H9 (cell line): Measurements from ENCODE around the gene EVI5L. TPM values are rescaled to one million over a fixed set of nuclear protein-coding genes. Genes with fewer than 3 reads are reported as not detected.
A peak's percentile ranks its signal among the peaks of the same experiment; 100 is the strongest.

Experiments used
- DNase-seq: peaks from one replicate; pipeline ENCODE4 v3.0.0-alpha.2; 2017
- H2AFZ ChIP-seq: one replicate; pipeline ENCODE4 v1.6.1; 2013; ENCODE audit warnings: mild to moderate bottlenecking, low read length, control low read depth, moderate library complexity
- H2AK5ac ChIP-seq: 2 replicates; pipeline ENCODE4 v1.6.1; 2013; ENCODE audit warnings: low read length, control low read depth, mixed read lengths; ENCODE audit not compliant: insufficient read length
- H2BK120ac ChIP-seq: one replicate; pipeline ENCODE4 v1.6.1; 2013; ENCODE audit warnings: low read depth, mild to moderate bottlenecking, low read length, control low read depth, inconsistent platforms; ENCODE audit not compliant: poor library complexity, severe bottlenecking
- H2BK12ac ChIP-seq: 2 replicates; pipeline ENCODE4 v1.6.1; 2013; ENCODE audit warnings: low read length, control low read depth, mixed read lengths, low read depth; ENCODE audit not compliant: insufficient read length
- H2BK15ac ChIP-seq: 2 replicates; pipeline ENCODE4 v1.6.1; 2013; ENCODE audit warnings: low read depth, low read length, control low read depth
- H2BK20ac ChIP-seq: one replicate; pipeline ENCODE4 v1.6.1; 2013; ENCODE audit warnings: low read depth, mild to moderate bottlenecking, low read length, control low read depth, inconsistent platforms; ENCODE audit not compliant: poor library complexity, severe bottlenecking
- H2BK5ac ChIP-seq: 2 replicates; pipeline ENCODE4 v1.6.1; 2013; ENCODE audit warnings: low read length, control low read depth, mixed read lengths; ENCODE audit not compliant: insufficient read length
- H3K14ac ChIP-seq: 2 replicates; pipeline ENCODE4 v1.6.1; 2013; ENCODE audit warnings: low read length, control low read depth; ENCODE audit not compliant: insufficient read depth
- H3K18ac ChIP-seq: 2 replicates; pipeline ENCODE4 v1.6.1; 2013; ENCODE audit warnings: low read depth, mild to moderate bottlenecking, mixed read lengths, low read length, control low read depth; ENCODE audit not compliant: insufficient read length
- H3K23ac ChIP-seq: 2 replicates; pipeline ENCODE4 v1.6.1; 2013; ENCODE audit warnings: low read length, control low read depth, mixed read lengths, low read depth; ENCODE audit not compliant: insufficient read length
- H3K23me2 ChIP-seq: 2 replicates; pipeline ENCODE4 v1.6.1; 2013; ENCODE audit warnings: low read depth, mild to moderate bottlenecking, mixed read lengths, low read length, control low read depth; ENCODE audit not compliant: insufficient read length, poor library complexity, severe bottlenecking
- H3K27ac ChIP-seq: 2 replicates; pipeline ENCODE4 v1.5.1; 2013; ENCODE audit warnings: low read length, control low read depth, mixed read lengths, low read depth; ENCODE audit not compliant: insufficient read length
- H3K27me3 ChIP-seq: 2 replicates; pipeline ENCODE4 v1.6.1; 2013; ENCODE audit warnings: low read length, control low read depth, inconsistent platforms; ENCODE audit not compliant: insufficient read depth
- H3K4ac ChIP-seq: 2 replicates; pipeline ENCODE4 v1.6.1; 2013; ENCODE audit warnings: low read depth, mild to moderate bottlenecking, control low read depth, inconsistent platforms, low read length, moderate library complexity
- H3K4me1 ChIP-seq: 2 replicates; pipeline ENCODE4 v1.6.1; 2013; ENCODE audit warnings: low read length, control low read depth, inconsistent platforms; ENCODE audit not compliant: insufficient read depth
- H3K4me2 ChIP-seq: 2 replicates; pipeline ENCODE4 v1.6.1; 2013; ENCODE audit warnings: low read length, control low read depth, mixed read lengths; ENCODE audit not compliant: insufficient read length, insufficient read depth
- H3K56ac ChIP-seq: 2 replicates; pipeline ENCODE4 v1.6.1; 2013; ENCODE audit warnings: low read depth, mild to moderate bottlenecking, mixed read lengths, low read length, control low read depth; ENCODE audit not compliant: insufficient read length
- H3K79me1 ChIP-seq: 2 replicates; pipeline ENCODE4 v1.6.1; 2013; ENCODE audit warnings: low read depth, mild to moderate bottlenecking, moderate library complexity, low read length, control low read depth, inconsistent platforms; ENCODE audit not compliant: insufficient read depth, poor library complexity, severe bottlenecking
- H3K79me2 ChIP-seq: 2 replicates; pipeline ENCODE4 v1.6.1; 2013; ENCODE audit warnings: low read length, control low read depth, inconsistent platforms; ENCODE audit not compliant: insufficient read depth
- H3K9ac ChIP-seq: 2 replicates; pipeline ENCODE4 v1.6.1; 2013; ENCODE audit warnings: low read length, control low read depth, mixed read lengths; ENCODE audit not compliant: insufficient read length; ENCODE audit errors: extremely low read depth
- H3K9me3 ChIP-seq: one replicate; pipeline ENCODE4 v1.6.1; 2013; ENCODE audit warnings: low read depth, low read length, inconsistent platforms; ENCODE audit not compliant: control insufficient read depth
- H3T11ph ChIP-seq: one replicate; pipeline ENCODE4 v1.6.1; 2013; ENCODE audit warnings: mild to moderate bottlenecking, low read length, control low read depth, inconsistent platforms
- H4K20me1 ChIP-seq: one replicate; pipeline ENCODE4 v1.6.1; 2013; ENCODE audit not compliant: control insufficient read depth, insufficient read length, insufficient read depth
- H4K5ac ChIP-seq: 2 replicates; pipeline ENCODE4 v1.6.1; 2013; ENCODE audit warnings: low read depth, mild to moderate bottlenecking, mixed read lengths, low read length, control low read depth; ENCODE audit not compliant: insufficient read length
- H4K8ac ChIP-seq: replicated peaks from 2 replicates; pipeline ENCODE4 v1.6.1; 2013; ENCODE audit warnings: low read length, control low read depth, mixed read lengths, low read depth; ENCODE audit not compliant: insufficient read length
- H4K91ac ChIP-seq: 2 replicates; pipeline ENCODE4 v1.6.1; 2013; ENCODE audit warnings: low read depth, mild to moderate bottlenecking, moderate library complexity, mixed read lengths, low read length, control low read depth; ENCODE audit not compliant: insufficient read length
- H3K27ac Mint-ChIP-seq, 3 experiments: 2 replicates in 2 of 3; 3 replicates in 1 of 3; pipeline ENCODE4 v1.8.0; 2020 to 2021; ENCODE audit warnings: mixed read lengths in 3 of 3, mild to moderate bottlenecking in 1 of 3, moderate library complexity in 1 of 3
- H3K27me3 Mint-ChIP-seq: 2 replicates; pipeline ENCODE4 v1.8.0; 2021; ENCODE audit warnings: low read depth, mild to moderate bottlenecking, moderate library complexity, mixed read lengths
- H3K36me3 Mint-ChIP-seq, 3 experiments: 2 replicates in 2 of 3; 3 replicates in 1 of 3; pipeline ENCODE4 v1.8.0; 2020 to 2021; ENCODE audit warnings: low read depth in 3 of 3, mixed read lengths in 3 of 3; ENCODE audit not compliant: insufficient read depth in 1 of 3
- H3K4me1 Mint-ChIP-seq, 2 experiments: 2 replicates each; pipeline ENCODE4 v1.8.0; 2020; ENCODE audit warnings: mixed read lengths in 2 of 2
- H3K4me3 Mint-ChIP-seq, 2 experiments: 2 replicates in 1 of 2; 3 replicates in 1 of 2; pipeline ENCODE4 v1.8.0; 2020 to 2021; ENCODE audit warnings: mild to moderate bottlenecking in 2 of 2, mixed read lengths in 2 of 2, moderate library complexity in 1 of 2
- H3K9me3 Mint-ChIP-seq, 2 experiments: 2 replicates in 1 of 2; 3 replicates in 1 of 2; pipeline ENCODE4 v1.8.0; 2020; ENCODE audit warnings: mild to moderate bottlenecking in 2 of 2, mixed read lengths in 2 of 2, moderate library complexity in 1 of 2
- CTCF ChIP-seq: fragments of 200-600 bp; sonication (generic); conservative IDR thresholded peaks from 3 replicates; pipeline ENCODE4 v1.8.0; 2021; ENCODE audit warnings: antibody characterized with exemption, mild to moderate bottlenecking
- WGBS: extraction: QIAGEN DNeasy Blood & Tissue Kit; methylation state at CpG from one replicate; pipeline ENCODE4 v1.1.7; 2013; ENCODE audit warnings: missing lambda C conversion rate, low lambda C conversion rate, mixed read lengths; ENCODE audit not compliant: insufficient read length; ENCODE audit errors: extremely low coverage; 5-methylcytosine and 5-hydroxymethylcytosine counted together
- total RNA-seq: library from RNA; stranded (reverse); gene quantifications from 2 replicates; pipeline ENCODE4 v1.2.1, GENCODE V29; 2021

Gene EVI5L
- total RNA-seq, 1 experiment from 2014 or later: 7.1 TPM

- Mint-ChIP-seq H3K4me1 (peaks cover 11 to 40% of the 10 kb centered on the region in 2 experiments), H3K4me3 (peak overlapping the region; percentile 61 to 83), H3K36me3 (no peaks in the 10 kb centered on the region; a peak in 1 of 7 replicates), H3K27me3 (peaks cover 60% of the 10 kb centered on the region), H3K9me3 (no peaks in the 10 kb centered on the region), H3K27ac (no peak overlapping the region)
- Histone ChIP-seq H3K4me1 (no peaks in the 10 kb centered on the region; the same call in 1 of the 2 replicates), H4K8ac (no peak overlapping the region), H3K9me3 (no peaks in the 10 kb centered on the region), H4K20me1 (peaks cover 6% of the 10 kb centered on the region), H3K56ac (no peak overlapping the region), H2BK12ac (no peak overlapping the region), H2BK15ac (no peak overlapping the region), H2BK20ac (no peak overlapping the region), H3K18ac (no peak overlapping the region), H2AFZ (no peak overlapping the region), H3K79me1 (no peaks in the 10 kb centered on the region), H2BK5ac (no peak overlapping the region), H3T11ph (no peak overlapping the region), H3K23me2 (peaks cover 13% of the 10 kb centered on the region), H3K23ac (no peak overlapping the region), H3K27ac (no peak overlapping the region), H2AK5ac (no peak overlapping the region), H3K79me2 (no peaks in the 10 kb centered on the region), H4K91ac (no peak overlapping the region), H3K14ac (peak overlapping the region; percentile 34; the same call in 1 of the 2 replicates), H4K5ac (no peak overlapping the region), H3K4me2 (peak overlapping the region; percentile 69), H2BK120ac (no peak overlapping the region), H3K9ac (no peak overlapping the region), H3K4ac (no peak overlapping the region), H3K27me3 (peaks cover 4% of the 10 kb centered on the region; the same call in 1 of the 2 replicates)
- peak; percentile 77 for DNase-seq
- WGBS: no CpG with 5 or more reads among the region's 83 CpGs
- TF ChIP-seq CTCF: no peak
These were observed 33.3 kb downstream of the EVI5L start for GRCh38 chr19:7863157-7863970.
